SK-N-SH treated with all-trans-retinoic acid at 6 μM for 48 hours (cell line): ENCODE results near the gene PPP1R12B.

ENCODE experiments used
- ATAC-seq: fragments of 200-7000 bp; cut with Tn5 transposase; 3 replicates; pipeline ENCODE4 v1.9.1; 2020; ENCODE audit warnings: mild to moderate bottlenecking, moderate library complexity
- ARNTL ChIP-seq: fragments of 450-650 bp; formaldehyde crosslinking; IDR thresholded peaks from 2 replicates; pipeline ENCODE4 v1.5.0; 2020; ENCODE audit warnings: low read depth, mild to moderate bottlenecking, moderate library complexity, borderline replicate concordance
- BACH2 ChIP-seq: fragments of 250-450 bp; sonication (Bioruptor Pico); IDR thresholded peaks from 2 replicates; pipeline ENCODE4 v1.9.0; 2021; ENCODE audit warnings: mild to moderate bottlenecking, borderline replicate concordance
- CSDC2 ChIP-seq: fragments of 250-450 bp; sonication (Bioruptor Pico); IDR thresholded peaks from 2 replicates; pipeline ENCODE4 v1.5.0; 2020; ENCODE audit warnings: mild to moderate bottlenecking, moderate library complexity
- GLIS3 ChIP-seq: fragments of 250-450 bp; sonication (Bioruptor Pico); IDR thresholded peaks from 2 replicates; pipeline ENCODE4 v1.5.0; 2020; ENCODE audit warnings: mild to moderate bottlenecking, moderate library complexity
- ISL1 ChIP-seq: fragments of 250-450 bp; sonication (Bioruptor Pico); IDR thresholded peaks from 2 replicates; pipeline ENCODE4 v2.1.2; 2022; ENCODE audit warnings: mild to moderate bottlenecking, moderate library complexity
- OSR1 ChIP-seq: fragments of 250-450 bp; sonication (Bioruptor Pico); IDR thresholded peaks from 2 replicates; pipeline ENCODE4 v1.8.0; 2022; ENCODE audit warnings: moderate library complexity, mild to moderate bottlenecking, inconsistent platforms
- PATZ1 ChIP-seq: fragments of 250-450 bp; sonication (Bioruptor Pico); IDR thresholded peaks from 2 replicates; pipeline ENCODE4 v1.8.0; 2020; ENCODE audit warnings: mild to moderate bottlenecking, moderate library complexity, borderline replicate concordance
- POU6F1 ChIP-seq: fragments of 250-450 bp; sonication (Bioruptor Pico); IDR thresholded peaks from 2 replicates; pipeline ENCODE4 v1.8.0; 2021; ENCODE audit warnings: low read depth, mild to moderate bottlenecking, moderate library complexity, borderline replicate concordance
- PPARA ChIP-seq: fragments of 250-450 bp; sonication (Bioruptor Pico); IDR thresholded peaks from 2 replicates; pipeline ENCODE4 v1.5.0; 2020; ENCODE audit warnings: mild to moderate bottlenecking, borderline replicate concordance
- RARB ChIP-seq: fragments of 250-450 bp; sonication (Bioruptor Pico); IDR thresholded peaks from 2 replicates; pipeline ENCODE4 v1.8.0; 2021; ENCODE audit warnings: mild to moderate bottlenecking, moderate library complexity
- SNAI2 ChIP-seq: fragments of 250-450 bp; sonication (Bioruptor Pico); IDR thresholded peaks from 2 replicates; pipeline ENCODE4 v1.5.0; 2020; ENCODE audit warnings: mild to moderate bottlenecking, moderate library complexity
- TCF4 ChIP-seq: fragments of 250-450 bp; sonication (Bioruptor Pico); IDR thresholded peaks from 2 replicates; pipeline ENCODE4 v1.8.0; 2021; ENCODE audit warnings: mild to moderate bottlenecking, moderate library complexity, borderline replicate concordance
- TOX ChIP-seq: fragments of 250-450 bp; sonication (Bioruptor Pico); IDR thresholded peaks from 2 replicates; pipeline ENCODE4 v1.8.0; 2021; ENCODE audit warnings: mild to moderate bottlenecking, moderate library complexity, borderline replicate concordance
- ZFP3 ChIP-seq: fragments of 250-450 bp; sonication (Bioruptor Pico); IDR thresholded peaks from 2 replicates; pipeline ENCODE4 v1.5.0; 2020; ENCODE audit warnings: mild to moderate bottlenecking, moderate library complexity
- ZFP30 ChIP-seq: fragments of 450-650 bp; formaldehyde crosslinking; IDR thresholded peaks from 2 replicates; pipeline ENCODE4 v1.5.0; 2022; ENCODE audit warnings: mild to moderate bottlenecking, moderate library complexity
- ZNF565 ChIP-seq: fragments of 450-650 bp; formaldehyde crosslinking; conservative IDR thresholded peaks from 2 replicates; pipeline ENCODE4 v1.5.0; 2020; ENCODE audit warnings: low read depth, mild to moderate bottlenecking, moderate library complexity
- ZNF70 ChIP-seq: fragments of 450-650 bp; formaldehyde crosslinking; IDR thresholded peaks from 2 replicates; pipeline ENCODE4 v1.5.0; 2020; ENCODE audit warnings: mild to moderate bottlenecking, moderate library complexity
- ZNF8 ChIP-seq: fragments of 450-650 bp; formaldehyde crosslinking; IDR thresholded peaks from 2 replicates; pipeline ENCODE4 v1.5.0; 2020; ENCODE audit warnings: mild to moderate bottlenecking, moderate library complexity
- TF ChIP-seq, protein P1 (sequence below): fragments of 250-450 bp; sonication (Bioruptor Pico); IDR thresholded peaks from 2 replicates; pipeline ENCODE4 v1.5.1; 2020; ENCODE audit warnings: low read depth, mild to moderate bottlenecking, moderate library complexity
- TF ChIP-seq, protein P2 (sequence below): fragments of 250-450 bp; sonication (Bioruptor Pico); IDR thresholded peaks from 2 replicates; pipeline ENCODE4 v1.5.1; 2021; ENCODE audit warnings: mild to moderate bottlenecking, moderate library complexity

PPP1R12B gene

DNA sequence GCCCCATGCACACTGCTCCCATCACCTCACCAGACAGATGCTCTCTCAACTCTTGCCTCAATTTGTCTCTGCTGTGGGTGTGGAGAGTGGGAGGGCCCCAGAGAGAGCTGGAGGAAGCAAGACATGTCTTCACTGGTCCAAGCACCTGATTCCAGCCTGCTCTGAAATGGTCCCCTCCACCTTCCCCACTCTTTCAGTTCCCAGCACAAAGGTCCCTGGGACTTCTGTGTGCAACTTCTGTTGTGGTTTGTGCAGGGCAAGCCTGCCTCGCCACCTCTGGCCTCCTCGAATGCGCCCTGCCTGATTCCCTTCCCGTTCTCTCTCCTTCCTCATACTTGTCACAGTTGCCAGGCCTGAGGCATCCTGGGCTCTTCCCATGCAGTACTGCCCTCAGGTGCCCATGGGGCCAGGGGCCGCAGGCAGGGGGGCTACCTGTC, 242.5 kb downstream of the PPP1R12B start (continued):
- TF ChIP-seq OSR1 (no peak), PATZ1 (no peak), ZFP30 (CRISPR knock-in tag) (no peak), PPARA (CRISPR knock-in tag) (no peak), TCF4 (CRISPR knock-in tag) (no peak), ARNTL (CRISPR knock-in tag) (no peak)
- TF ChIP-seq, protein P1, sequence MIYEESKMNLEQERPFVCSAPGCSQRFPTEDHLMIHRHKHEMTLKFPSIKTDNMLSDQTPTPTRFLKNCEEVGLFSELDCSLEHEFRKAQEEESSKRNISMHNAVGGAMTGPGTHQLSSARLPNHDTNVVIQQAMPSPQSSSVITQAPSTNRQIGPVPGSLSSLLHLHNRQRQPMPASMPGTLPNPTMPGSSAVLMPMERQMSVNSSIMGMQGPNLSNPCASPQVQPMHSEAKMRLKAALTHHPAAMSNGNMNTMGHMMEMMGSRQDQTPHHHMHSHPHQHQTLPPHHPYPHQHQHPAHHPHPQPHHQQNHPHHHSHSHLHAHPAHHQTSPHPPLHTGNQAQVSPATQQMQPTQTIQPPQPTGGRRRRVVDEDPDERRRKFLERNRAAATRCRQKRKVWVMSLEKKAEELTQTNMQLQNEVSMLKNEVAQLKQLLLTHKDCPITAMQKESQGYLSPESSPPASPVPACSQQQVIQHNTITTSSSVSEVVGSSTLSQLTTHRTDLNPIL (CRISPR knock-in tag), result no peak

GRCh38 chr1:202591515-202591914, 243.0 kb downstream of the PPP1R12B start:
- no peak for ATAC-seq
- TF ChIP-seq GLIS3 (CRISPR knock-in tag), result no peak
- TF ChIP-seq ZFP30 (CRISPR knock-in tag), result no peak
- no peak for TF ChIP-seq SNAI2 (CRISPR knock-in tag)
- TF ChIP-seq TCF4 (CRISPR knock-in tag), result no peak
- no peak for TF ChIP-seq TOX (CRISPR knock-in tag)
- TF ChIP-seq BACH2, result no peak
- no peak for TF ChIP-seq OSR1
- TF ChIP-seq RARB (CRISPR knock-in tag), result no peak

DNA sequence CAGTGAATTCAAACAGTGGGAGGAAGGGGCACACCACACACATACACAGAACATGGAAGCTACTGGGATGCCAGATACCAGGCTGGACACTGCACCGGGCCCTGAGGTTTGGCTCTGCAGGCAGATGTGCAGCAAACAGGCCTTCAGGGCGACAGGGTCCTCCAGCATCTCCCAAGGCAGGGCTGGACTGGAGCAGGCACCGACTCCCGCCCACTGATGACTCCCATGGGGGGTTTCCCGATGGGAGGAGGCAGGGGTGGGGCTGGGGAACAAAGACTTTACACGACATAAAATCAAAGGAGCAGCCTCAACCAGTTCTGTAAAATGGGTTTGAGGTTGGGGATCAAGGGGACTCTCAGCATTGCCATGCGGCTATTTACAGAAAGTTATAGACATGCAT, 243.6 kb downstream of the PPP1R12B start:
- no peak for ATAC-seq
- TF ChIP-seq SNAI2 (CRISPR knock-in tag) (no peak), BACH2 (no peak), PPARA (CRISPR knock-in tag) (no peak), ZNF8 (no peak), ZNF565 (no peak), ZFP30 (CRISPR knock-in tag) (no peak), TCF4 (CRISPR knock-in tag) (no peak), CSDC2 (CRISPR knock-in tag) (no peak)

DNA sequence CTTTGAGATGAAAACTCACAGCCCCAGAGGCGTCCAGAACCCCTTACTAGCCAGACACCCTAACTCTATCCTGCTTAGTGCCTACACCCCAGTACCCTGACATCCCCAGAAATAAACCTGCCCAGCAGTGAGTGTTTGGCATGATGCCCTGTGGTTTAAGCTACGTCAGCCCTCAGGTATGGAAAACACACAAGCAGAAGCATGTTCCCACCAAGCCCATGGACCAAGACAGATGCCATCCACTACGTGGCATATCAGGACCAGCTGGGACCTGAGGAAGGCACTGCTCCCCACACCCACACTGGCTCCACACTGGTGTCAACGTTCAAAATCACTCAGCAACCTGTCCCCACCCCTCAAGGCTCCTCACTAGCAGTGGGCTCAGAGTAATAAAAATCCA, 245.3 kb downstream of the PPP1R12B start:
- ATAC-seq, result no peak
- no peak for TF ChIP-seq GLIS3 (CRISPR knock-in tag)
- TF ChIP-seq ZNF70, result no peak
- TF ChIP-seq, protein P1 (CRISPR knock-in tag), result no peak
- no peak for TF ChIP-seq BACH2
- TF ChIP-seq RARB (CRISPR knock-in tag), result no peak
- no peak for TF ChIP-seq PPARA (CRISPR knock-in tag)
- TF ChIP-seq SNAI2 (CRISPR knock-in tag), result no peak
- no peak for TF ChIP-seq ZFP30 (CRISPR knock-in tag)
- TF ChIP-seq PATZ1, result no peak

GRCh38 chr1:202596638-202597037, 248.1 kb downstream of the PPP1R12B start:
- ATAC-seq, result no peak
- TF ChIP-seq, protein P2, sequence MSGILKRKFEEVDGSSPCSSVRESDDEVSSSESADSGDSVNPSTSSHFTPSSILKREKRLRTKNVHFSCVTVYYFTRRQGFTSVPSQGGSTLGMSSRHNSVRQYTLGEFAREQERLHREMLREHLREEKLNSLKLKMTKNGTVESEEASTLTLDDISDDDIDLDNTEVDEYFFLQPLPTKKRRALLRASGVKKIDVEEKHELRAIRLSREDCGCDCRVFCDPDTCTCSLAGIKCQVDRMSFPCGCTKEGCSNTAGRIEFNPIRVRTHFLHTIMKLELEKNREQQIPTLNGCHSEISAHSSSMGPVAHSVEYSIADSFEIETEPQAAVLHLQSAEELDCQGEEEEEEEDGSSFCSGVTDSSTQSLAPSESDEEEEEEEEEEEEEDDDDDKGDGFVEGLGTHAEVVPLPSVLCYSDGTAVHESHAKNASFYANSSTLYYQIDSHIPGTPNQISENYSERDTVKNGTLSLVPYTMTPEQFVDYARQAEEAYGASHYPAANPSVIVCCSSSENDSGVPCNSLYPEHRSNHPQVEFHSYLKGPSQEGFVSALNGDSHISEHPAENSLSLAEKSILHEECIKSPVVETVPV (CRISPR knock-in tag), result no peak
- no peak for TF ChIP-seq ZNF70
- TF ChIP-seq ZFP3 (CRISPR knock-in tag), result no peak
- no peak for TF ChIP-seq OSR1
- TF ChIP-seq POU6F1 (CRISPR knock-in tag), result no peak
- TF ChIP-seq RARB (CRISPR knock-in tag), result no peak
- TF ChIP-seq ISL1 (CRISPR knock-in tag), result no peak
- no peak for TF ChIP-seq ZFP30 (CRISPR knock-in tag)
